Activated CD4-positive, alpha-beta T cell treated with anti-CD3 and anti-CD28 coated beads, Interleukin-2, amount 10 ng/mL, durations not matched to agents 24 days and 14 days (primary cell): ENCODE results near the gene MOXD1. TPM values are rescaled to one million over a fixed set of nuclear protein-coding genes. Genes with fewer than 3 reads are reported as not detected.

Experiments
- DNase-seq: peaks from one replicate; pipeline ENCODE4 v3.0.0; 2022
- H3K27ac Mint-ChIP-seq: one replicate; pipeline ENCODE4 v1.8.0; 2022; ENCODE audit warnings: mild to moderate bottlenecking, mixed read lengths
- H3K27me3 Mint-ChIP-seq: one replicate; pipeline ENCODE4 v1.8.0; 2022; ENCODE audit warnings: mixed read lengths
- H3K36me3 Mint-ChIP-seq: one replicate; pipeline ENCODE4 v1.8.0; 2022; ENCODE audit warnings: low read depth, mild to moderate bottlenecking, mixed read lengths
- H3K4me1 Mint-ChIP-seq: one replicate; pipeline ENCODE4 v1.8.0; 2021; ENCODE audit warnings: mixed read lengths
- H3K4me3 Mint-ChIP-seq: one replicate; pipeline ENCODE4 v1.8.0; 2022; ENCODE audit warnings: mild to moderate bottlenecking, moderate library complexity, mixed read lengths
- H3K9me3 Mint-ChIP-seq: one replicate; pipeline ENCODE4 v1.8.0; 2021; ENCODE audit warnings: mixed read lengths
- intact Hi-C: fragments of 100-400 bp; cut with micrococcal nuclease; formaldehyde crosslinking; loops from one replicate; pipeline ENCODE4 v1.15.1; 2023
- total RNA-seq: library from RNA; stranded (reverse); gene quantifications from 2 replicates; pipeline ENCODE4 v1.2.3, GENCODE V29; 2022

Gene MOXD1
- total RNA-seq, 1 donor from 2014 or later = not detected

- DNase-seq = no peak
- intact Hi-C loops = no loop called here
- no peaks in the 10 kb centered on the region for H3K27me3 Mint-ChIP-seq
- no peaks in the 10 kb centered on the region for H3K9me3 Mint-ChIP-seq
- H3K27ac Mint-ChIP-seq = no peak overlapping the region
- no peaks in the 10 kb centered on the region for H3K4me1 Mint-ChIP-seq
- no peak overlapping the region for H3K4me3 Mint-ChIP-seq
- no peaks in the 10 kb centered on the region for H3K36me3 Mint-ChIP-seq
Observed at GRCh38 chr6:132246632-132247270, 154.5 kb downstream of the MOXD1 start.

GRCh38 chr6:132246120-132246617 lies 155.1 kb downstream of the MOXD1 start:
- H3K4me3 Mint-ChIP-seq = no peak overlapping the region
- no peak overlapping the region for H3K27ac Mint-ChIP-seq
- no peaks in the 10 kb centered on the region for H3K4me1 Mint-ChIP-seq
- no peak for DNase-seq
- no peaks in the 10 kb centered on the region for H3K9me3 Mint-ChIP-seq
- intact Hi-C loops = no loop called here
- H3K27me3 Mint-ChIP-seq = no peaks in the 10 kb centered on the region
- no peaks in the 10 kb centered on the region for H3K36me3 Mint-ChIP-seq

Other genes with a start within 250 kb of the MOXD1 start
- gene STX7, start 111.6 kb upstream of the MOXD1 start, total RNA-seq = 16.3 and 21.1 TPM in 2 replicates
- gene TAAR9, start 136.8 kb upstream of the MOXD1 start, total RNA-seq = not detected in 2 replicates
- not detected in 2 replicates for gene TAAR8, start 151.2 kb upstream of the MOXD1 start, total RNA-seq
- gene TAAR6, start 168.8 kb upstream of the MOXD1 start, total RNA-seq = not detected in 2 replicates
- gene TAAR5, start 188.3 kb upstream of the MOXD1 start, total RNA-seq = not detected in 2 replicates
- gene TAAR2, start 222.8 kb upstream of the MOXD1 start, total RNA-seq = not detected in 2 replicates